ENCODE measurements around the gene SS18L1.

- TF ChIP-seq CTCF (IDR thresholded peaks at IDR 0.05; ENCODE audit: low read depth, low read length) (no peak), EZH2phosphoT487 (IDR thresholded peaks at IDR 0.05; ENCODE audit: low read depth) (no peak)
These were observed 35.0 kb downstream of the SS18L1 start for GRCh38 chr20:62178316-62179161.

Data from OCI-LY3 (cell line).